Amygdala (tissue), 56 donors: Measurements from ENCODE around the gene DUSP7.

Source experiments
- DNase-seq, 56 donors: peaks; one replicate each; lab custom pipeline; 2025; lab: John Stamatoyannopoulos, UW

The DUSP7 gene

GRCh38 chr3:52069855-52070254 lies 13.5 kb upstream of the DUSP7 start:
- no peak for DNase-seq

- no peak for DNase-seq
Measured at GRCh38 chr3:52069135-52069534, 12.8 kb upstream of the DUSP7 start.

GRCh38 chr3:52068730-52069129 lies 12.4 kb upstream of the DUSP7 start:
- DNase-seq: no peak

- no peak for DNase-seq
Measured at GRCh38 chr3:52068055-52068571, 11.7 kb upstream of the DUSP7 start.

GRCh38 chr3:52067526-52067925 lies 11.2 kb upstream of the DUSP7 start:
- DNase-seq: no peak

GRCh38 chr3:52067046-52067445 lies 10.7 kb upstream of the DUSP7 start:
- DNase-seq: no peak

GRCh38 chr3:52065264-52065756 lies 8.9 kb upstream of the DUSP7 start:
- DNase-seq: no peak

GRCh38 chr3:52064561-52064960 lies 8.2 kb upstream of the DUSP7 start:
- no peak for DNase-seq

GRCh38 chr3:52063026-52063723 lies 6.8 kb upstream of the DUSP7 start:
- DNase-seq: no peak

GRCh38 chr3:52062505-52062904 lies 6.1 kb upstream of the DUSP7 start:
- no peak for DNase-seq

GRCh38 chr3:52061121-52061910 lies 4.9 kb upstream of the DUSP7 start:
- no peak for DNase-seq

GRCh38 chr3:52059781-52060180 lies 3.4 kb upstream of the DUSP7 start:
- DNase-seq: no peak

- no peak for DNase-seq
Measured at GRCh38 chr3:52057812-52058495, 1.6 kb upstream of the DUSP7 start.

GRCh38 chr3:52056968-52057811 lies 819 bp upstream of the DUSP7 start:
- peak in 55 of 56 donors; percentile 83 to 100 (median 99) for DNase-seq

GRCh38 chr3:52055537-52056351 lies 627 bp downstream of the DUSP7 start:
- DNase-seq: peak in 2 of 56 donors; percentile 21 to 42

- DNase-seq: peak in 3 of 56 donors; percentile 25 to 35 (median 34)
Measured at GRCh38 chr3:52054661-52055511, 1.5 kb downstream of the DUSP7 start.

GRCh38 chr3:52053307-52054304 lies 2.8 kb downstream of the DUSP7 start:
- peak in 26 of 56 donors; percentile 23 to 74 (median 51) for DNase-seq
